HG02970 (cell line): ENCODE results near the gene FKBP7.
A peak's percentile ranks its signal among the peaks of the same experiment; 100 is the strongest.
"Not testable (repeated sequence)": the region's sequence is repeated elsewhere in the genome, so short reads cannot be mapped to it uniquely, and the experiment has no call there.

Source experiments
- ATAC-seq: cut with Tn5 transposase; IDR thresholded peaks from one replicate; pipeline ENCODE4 v1.9.1; 2021; ENCODE audit warnings: mild to moderate bottlenecking, moderate library complexity, moderate number of reproducible peaks; ENCODE audit not compliant: unreplicated experiment, low FRiP score

Gene FKBP7

GRCh38 chr2:178496049-178496448 lies 17.6 kb upstream of the FKBP7 start:
- no peak for ATAC-seq

GRCh38 chr2:178491612-178492011 lies 13.2 kb upstream of the FKBP7 start:
- ATAC-seq: no peak

- ATAC-seq: no peak
Observed at GRCh38 chr2:178485356-178485755, 7.0 kb upstream of the FKBP7 start.

GRCh38 chr2:178484245-178485041 lies 6.0 kb upstream of the FKBP7 start:
- no peak for ATAC-seq

GRCh38 chr2:178482437-178482836 lies 4.0 kb upstream of the FKBP7 start:
- no peak for ATAC-seq

GRCh38 chr2:178480227-178481181 lies 2.1 kb upstream of the FKBP7 start, which contains the start of gene PLEKHA3:
PLEKHA3 (plus strand) TSS chr2:178480457; CDS start chr2:178480870, 413 bp downstream.
- ATAC-seq: peak; percentile 59

GRCh38 chr2:178479758-178480226 lies 1.4 kb upstream of the FKBP7 start:
- ATAC-seq: no peak

GRCh38 chr2:178479275-178479616 lies 846 bp upstream of the FKBP7 start:
- ATAC-seq: no peak

GRCh38 chr2:178478130-178478438 lies 316 bp downstream of the FKBP7 start:
- ATAC-seq: no peak

GRCh38 chr2:178477443-178478129 lies 814 bp downstream of the FKBP7 start:
- no peak for ATAC-seq

- no peak for ATAC-seq
Observed at GRCh38 chr2:178476477-178476876, 1.9 kb downstream of the FKBP7 start.

GRCh38 chr2:178474560-178474959 lies 3.8 kb downstream of the FKBP7 start:
- ATAC-seq: no peak

GRCh38 chr2:178473931-178474330 lies 4.5 kb downstream of the FKBP7 start:
- ATAC-seq: no peak

GRCh38 chr2:178473373-178473772 lies 5.0 kb downstream of the FKBP7 start:
- ATAC-seq: no peak

GRCh38 chr2:178471313-178471712 lies 7.1 kb downstream of the FKBP7 start:
- not testable (repeated sequence) for ATAC-seq

- ATAC-seq: no peak
Observed at GRCh38 chr2:178469219-178469849, 9.1 kb downstream of the FKBP7 start.

GRCh38 chr2:178457390-178457886 lies 21.0 kb downstream of the FKBP7 start:
- no peak for ATAC-seq

- no peak for ATAC-seq
Observed at GRCh38 chr2:178455947-178456346, 22.5 kb downstream of the FKBP7 start.

- no peak for ATAC-seq
Observed at GRCh38 chr2:178452870-178453269, 25.5 kb downstream of the FKBP7 start.

GRCh38 chr2:178452334-178452733 lies 26.1 kb downstream of the FKBP7 start:
- no peak for ATAC-seq
